Globus pallidus (tissue), 1 donor: ENCODE results near the gene CELF5.
"Not testable (repeated sequence)": the region's sequence is repeated elsewhere in the genome, so short reads cannot be mapped to it uniquely, and the experiment has no call there.

Experiments used
- DNase-seq: peaks from one replicate; pipeline ENCODE4 v3.0.0-alpha.2; 2015; ENCODE audit warnings: low spot score

The CELF5 gene

DNA sequence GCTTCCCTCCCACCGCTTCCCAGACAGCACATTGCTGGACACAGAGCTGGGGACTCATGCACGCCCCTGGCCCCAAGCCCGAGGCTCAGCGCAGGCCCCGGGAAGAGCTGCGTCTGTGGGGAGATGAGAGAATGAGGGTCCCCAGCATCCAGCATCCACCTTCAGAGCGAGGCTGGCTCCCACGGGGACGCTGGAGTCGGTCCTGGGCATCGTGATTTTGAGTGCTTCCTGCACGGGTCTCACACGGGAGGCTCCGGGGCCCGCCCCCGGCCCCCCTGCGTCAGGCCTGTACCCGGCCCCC lies 34.0 kb upstream of the CELF5 start:
- DNase-seq, result no peak

DNA sequence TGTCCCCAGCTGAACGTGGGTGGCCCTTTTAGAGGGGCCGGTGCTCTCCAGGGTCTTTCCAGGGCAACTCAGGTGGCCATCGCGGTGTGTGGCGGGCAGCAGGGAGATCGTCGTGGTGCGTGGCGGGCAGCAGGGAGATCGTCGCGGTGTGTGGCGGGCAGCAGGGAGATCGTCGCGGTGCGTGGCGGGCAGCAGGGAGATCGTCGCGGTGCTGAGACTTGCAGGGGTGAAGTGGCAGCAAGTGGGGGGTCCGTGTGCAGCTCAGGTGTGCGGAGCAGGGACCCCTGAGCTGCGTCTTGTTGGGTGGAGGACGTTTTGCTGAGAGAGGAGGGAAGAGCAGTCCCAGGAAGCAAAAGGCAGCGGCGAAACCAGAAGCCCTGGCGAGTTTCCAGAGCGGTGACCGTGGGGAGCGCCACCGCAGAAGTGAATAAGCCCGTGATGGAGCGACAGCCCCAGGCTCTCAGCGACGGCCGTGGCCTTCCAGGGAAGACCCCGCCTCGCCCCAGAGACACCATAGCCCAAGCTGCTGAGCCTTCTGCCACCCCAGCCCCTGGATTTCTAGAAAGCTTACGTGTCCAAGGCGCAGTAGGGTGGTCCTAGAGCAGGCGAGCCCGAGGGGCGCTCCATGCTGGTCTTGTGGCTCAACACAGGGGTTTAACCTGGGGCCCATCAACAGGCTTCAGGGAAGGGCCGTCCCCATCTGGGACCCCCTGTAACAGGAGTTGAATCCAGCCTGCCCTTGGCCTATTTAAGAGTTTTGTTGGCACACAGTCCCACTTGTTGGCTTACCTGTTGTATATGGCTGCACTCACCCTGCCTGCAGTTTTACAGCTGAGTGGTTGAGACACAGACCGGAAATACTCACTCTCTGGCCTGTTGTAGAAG lies 33.3 kb upstream of the CELF5 start:
- DNase-seq, result no peak

DNA sequence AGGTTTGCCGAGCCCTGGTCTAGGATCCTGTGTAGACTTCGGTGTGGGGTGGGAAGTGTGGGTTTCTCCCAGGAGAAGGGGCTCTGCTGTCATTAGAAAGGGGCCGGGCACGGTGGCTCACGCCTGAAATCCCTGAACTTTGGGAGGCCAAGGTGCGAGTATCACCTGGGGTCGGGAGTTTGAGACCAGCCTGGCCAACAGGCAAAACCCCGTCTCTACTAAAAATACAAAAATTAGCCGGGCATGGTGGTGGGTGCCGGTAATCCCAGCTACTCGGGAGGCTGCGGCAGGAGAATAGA lies 32.7 kb upstream of the CELF5 start:
- DNase-seq, result not testable (repeated sequence)

DNA sequence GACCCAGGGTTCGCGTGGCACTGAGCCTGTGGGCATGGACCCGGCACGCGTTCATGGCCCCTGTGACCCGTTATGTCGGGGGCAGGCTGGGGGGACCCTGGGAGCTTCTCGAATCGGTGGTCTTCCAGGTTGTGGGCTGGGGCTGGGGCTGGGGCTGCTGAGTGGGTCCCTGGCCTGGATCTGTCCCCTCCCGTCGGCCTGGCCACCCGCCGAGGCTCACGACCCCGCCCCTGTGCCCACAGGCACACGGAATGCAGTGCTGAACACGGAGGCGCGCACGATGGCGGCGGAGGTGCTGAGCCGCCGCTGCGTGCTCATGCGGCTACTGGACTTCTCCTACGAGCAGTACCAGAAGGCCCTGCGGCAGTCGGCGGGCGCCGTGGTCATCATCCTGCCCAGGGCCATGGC lies 32.2 kb upstream of the CELF5 start:
- DNase-seq, result no peak

DNA sequence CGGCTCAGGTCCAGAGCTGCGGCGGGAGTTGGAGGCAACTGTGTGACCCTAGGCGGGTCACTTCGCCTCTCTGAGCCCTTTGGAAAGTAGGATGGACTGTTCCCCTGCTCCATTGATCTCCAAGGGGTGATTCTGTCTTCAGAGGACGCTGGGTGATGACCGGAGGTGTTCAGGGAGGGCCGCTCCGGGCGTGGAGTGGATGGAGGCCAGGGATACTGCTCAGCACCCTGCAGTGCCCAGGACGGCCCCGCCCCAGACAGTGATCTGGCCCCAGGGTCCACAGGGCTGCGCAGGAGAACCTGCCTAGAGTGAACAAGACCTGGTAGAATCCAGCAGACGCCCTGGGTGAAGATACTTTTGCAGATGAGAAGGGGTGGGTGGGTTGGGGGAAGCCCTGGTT lies 31.8 kb upstream of the CELF5 start:
- no peak for DNase-seq

DNA sequence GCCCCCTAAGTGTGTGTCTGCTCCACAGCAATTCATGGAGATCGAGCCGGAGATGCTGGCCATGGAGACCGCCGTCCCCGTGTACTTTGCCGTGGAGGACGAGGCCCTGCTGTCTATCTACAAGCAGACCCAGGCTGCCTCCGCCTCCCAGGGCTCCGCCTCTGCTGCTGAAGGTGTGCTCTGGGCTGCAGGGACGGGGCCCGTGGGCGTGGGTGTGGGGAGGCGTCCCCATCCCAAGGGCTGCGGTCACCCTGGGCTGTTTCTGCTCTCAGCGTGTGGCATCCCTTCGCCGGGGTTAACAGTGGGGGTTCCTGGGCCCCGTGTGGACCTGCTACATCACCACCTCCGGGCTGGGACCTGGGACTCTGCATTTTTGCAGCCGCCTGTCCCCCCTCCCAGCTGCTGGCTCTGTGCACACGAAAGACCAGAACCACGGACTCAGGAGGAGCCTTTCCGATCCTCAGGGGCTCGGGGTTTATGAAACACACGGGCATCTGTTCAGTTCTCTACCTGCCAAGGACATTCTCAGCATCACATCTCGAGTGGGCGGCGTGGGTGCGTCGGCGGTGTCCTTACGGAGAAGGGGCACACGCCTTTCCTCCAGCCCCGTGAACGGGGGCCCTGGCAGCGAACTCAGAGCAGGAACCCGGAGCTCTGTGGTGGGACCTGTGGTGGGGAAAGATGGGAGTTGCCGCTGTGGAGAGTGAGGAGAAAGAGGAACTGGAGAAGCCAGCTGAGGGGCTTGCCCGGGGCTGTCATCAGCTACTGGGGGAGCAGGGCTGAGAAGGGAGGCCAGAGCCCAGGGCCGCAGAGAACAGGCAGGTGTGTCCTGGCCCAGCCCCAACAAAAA lies 31.0 kb upstream of the CELF5 start:
- no peak for DNase-seq

DNA sequence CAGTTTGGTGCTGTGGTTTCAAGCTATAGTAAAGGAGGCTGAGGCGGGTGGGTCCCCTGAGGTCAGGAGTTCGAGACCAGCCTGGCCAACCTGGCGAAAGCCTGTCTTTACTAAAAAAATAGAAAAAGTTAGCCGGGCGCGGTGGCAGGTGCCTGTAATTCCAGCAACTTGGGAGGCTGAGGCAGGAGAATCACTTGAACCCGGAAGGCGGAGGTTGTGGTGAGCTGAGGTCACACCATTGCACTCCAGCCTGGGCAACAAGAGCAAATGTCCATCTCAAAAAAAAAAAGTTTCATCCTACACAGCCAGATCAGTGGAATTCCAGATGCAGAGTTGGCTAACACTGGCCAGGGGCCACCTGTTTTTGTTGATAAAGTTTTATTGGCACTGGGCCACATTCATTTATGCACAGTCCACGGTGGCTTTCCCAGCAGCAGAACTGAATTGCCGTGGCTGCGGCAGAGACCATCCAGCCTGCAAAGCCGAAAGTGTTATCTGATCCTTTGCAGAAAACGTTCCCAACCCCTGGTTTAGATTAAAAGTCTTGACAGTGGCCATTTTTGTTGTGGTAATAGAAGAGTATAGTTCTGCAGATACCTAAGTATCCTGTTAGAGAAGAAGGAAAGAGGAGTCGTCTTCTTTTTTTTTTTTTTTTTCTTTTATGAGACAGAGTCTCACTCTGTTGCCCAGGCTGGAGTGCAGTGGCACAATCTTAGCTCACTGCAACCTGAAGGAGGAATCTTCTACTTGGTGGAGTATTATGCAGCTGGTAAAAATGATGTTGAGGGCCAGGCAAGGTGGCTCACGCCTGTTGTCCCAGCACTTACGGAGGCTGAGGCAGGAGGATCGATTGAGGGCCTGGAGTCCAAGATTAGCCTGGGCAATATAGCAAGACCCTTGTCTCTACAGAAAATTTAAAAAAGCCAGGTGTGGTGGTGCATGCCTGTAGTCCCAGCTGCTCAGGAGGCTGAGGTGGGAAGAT lies 30.1 kb upstream of the CELF5 start:
- no peak for DNase-seq

DNA sequence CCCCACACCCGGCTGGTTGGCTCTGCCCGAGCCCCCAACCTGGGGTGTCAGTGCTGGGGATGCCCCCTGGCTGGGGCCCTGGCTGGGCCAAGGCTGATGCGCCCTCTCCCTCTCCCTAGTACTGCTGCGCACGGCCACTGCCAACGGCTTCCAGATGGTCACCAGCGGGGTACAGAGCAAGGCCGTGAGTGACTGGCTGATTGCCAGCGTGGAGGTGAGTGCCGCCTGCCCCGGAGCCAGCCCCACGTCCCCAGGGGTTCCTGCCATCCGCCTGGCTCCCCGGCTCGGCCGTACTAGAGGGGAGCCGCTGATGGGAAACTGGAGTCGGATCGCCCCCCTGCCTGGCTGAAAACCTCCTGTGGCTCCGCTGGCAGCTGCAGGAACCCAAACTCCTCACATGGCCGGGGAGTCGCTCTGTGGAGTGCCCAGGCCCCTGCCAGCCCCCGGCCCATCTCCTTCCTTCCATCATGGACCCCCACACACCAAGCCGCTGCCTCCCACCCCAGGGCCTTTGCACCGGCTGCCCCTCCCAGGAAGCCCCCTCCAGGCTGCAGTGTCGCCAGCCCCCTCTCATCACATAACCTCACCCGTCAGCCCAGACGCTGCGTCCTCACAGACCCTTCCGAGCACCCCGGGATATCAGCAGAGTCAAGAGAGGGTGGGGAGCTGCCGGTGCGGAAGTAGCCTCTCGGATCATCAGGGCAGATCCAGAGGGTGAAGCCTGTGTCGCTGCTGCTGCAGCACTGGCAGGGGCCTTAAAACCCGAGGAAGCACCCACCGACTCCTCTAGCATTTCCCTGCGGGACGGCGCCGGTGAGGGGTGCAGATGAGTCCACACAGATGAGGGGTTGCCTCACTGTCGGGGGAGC lies 28.2 kb upstream of the CELF5 start:
- DNase-seq, result no peak

DNA sequence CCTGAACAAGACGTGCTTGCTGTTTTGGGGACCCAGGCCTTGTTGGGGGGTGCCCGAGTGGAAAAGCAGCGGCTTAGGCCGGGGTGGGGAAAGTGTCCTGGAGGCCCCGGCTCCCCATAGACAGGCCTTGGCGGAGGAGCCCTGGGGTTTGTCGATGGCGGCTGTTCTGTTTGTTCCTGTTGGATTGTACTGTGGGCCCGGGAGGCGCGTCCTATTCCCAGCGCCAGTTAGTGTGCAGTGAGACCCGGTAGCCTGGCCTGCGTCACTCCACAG lies 27.6 kb upstream of the CELF5 start:
- DNase-seq, result no peak

DNA sequence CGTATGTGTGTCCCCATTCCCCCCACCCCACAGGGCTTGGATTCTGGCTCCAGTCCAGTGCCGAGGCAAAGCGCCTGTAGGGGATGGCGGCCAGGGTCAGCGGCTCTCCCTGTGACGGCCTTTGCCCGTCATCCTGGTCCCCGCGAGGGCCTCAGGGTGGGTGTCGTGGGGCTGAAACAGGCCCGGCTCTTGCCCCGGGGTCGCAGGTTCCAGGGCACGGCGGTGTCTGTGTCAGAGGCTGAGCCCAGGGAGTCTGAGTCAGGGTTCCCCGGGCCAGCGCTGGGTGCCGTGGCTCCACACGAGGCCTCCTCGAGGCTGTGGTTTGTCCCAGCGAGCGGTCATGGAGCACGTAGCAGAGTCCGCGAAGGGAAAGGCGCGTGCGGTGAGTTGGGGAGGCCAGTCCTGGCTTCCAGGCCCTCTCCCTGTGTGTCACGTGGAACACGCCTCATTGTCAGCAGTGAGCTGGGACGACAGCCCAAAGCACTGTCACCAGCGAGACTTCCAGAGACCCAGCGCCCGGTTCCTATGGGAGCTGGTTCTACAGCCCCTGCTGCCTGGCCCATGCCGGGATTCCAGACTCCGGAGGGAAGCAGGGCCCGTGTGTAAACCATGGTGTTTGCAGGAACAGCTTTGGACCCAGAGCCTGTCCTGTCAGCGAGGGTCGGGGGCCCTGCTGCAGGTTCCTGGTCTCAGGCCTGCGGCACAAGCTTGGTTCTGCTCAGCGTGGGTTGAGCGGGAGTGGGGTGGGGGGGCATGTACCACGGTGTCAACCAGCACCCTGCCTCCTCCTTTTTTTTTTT lies 25.4 kb upstream of the CELF5 start:
- DNase-seq, result no peak

DNA sequence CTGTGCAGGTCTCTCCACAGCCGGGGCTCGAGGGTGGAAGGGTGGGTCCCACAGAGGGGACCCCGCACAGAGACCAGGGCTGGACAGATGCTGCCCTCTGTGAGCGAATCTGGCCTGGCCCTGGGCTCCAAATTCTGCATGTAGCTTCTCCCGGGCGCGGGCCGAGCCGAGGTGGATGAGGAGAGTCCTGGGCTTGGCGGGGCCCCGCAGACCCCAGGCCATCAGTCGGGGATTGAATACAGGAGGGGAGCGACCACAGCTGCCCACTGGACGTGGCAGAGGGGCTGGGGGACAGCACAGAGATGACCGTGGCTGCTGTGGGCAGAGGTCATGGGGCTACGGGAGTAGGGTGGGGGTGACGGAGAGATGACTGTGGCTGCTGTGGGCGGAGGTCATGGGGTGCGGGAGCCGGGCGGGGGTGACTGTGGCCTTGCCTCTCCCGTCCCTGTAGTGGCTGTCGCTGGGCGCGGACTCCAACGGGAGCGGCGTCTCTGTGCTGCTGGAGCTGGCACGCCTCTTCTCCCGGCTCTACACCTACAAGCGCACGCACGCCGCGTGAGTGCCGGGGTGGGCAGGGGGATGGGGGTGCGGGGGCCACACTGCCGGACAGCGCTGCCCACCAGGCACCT lies 23.3 kb upstream of the CELF5 start:
- no peak for DNase-seq

DNA sequence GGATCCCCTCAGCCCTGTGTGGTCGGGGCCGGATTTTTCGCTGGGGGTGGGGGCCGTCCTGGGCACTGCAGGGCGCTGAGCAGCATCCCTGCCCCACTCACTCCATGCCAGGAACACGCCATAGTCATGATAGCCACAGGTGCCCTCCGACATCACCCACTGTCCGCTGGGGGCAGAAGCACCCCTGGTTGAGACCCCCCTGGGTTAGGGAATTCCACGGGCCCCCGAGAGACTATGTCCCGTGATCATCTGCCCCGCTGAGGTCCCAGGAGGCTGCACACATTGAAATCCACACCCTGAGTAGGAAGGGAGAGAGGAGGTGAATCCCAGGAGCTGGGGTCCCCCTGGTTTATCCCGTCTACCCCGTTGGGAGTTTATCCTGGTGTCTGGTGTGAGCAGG lies 22.6 kb upstream of the CELF5 start:
- no peak for DNase-seq

DNA sequence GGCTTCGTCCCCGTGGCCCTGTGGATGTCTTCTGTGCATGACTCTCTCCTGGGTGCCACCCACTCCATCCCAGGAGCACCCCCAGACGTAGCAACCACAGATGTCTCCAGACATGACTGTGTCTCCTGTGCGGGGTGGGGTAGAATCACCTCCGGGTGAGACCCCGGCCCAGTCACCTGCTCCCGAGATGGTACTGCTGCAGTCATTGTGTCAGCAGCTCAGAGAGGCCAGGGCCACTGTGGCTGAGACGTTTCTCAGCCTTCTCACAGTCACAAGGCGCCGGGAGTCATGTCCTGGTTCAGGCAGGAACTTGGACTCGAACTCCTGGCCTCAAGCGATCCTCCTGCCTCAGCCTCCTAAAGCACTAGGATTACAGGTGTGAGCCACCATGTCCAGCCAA lies 22.1 kb upstream of the CELF5 start:
- DNase-seq, result no peak

DNA sequence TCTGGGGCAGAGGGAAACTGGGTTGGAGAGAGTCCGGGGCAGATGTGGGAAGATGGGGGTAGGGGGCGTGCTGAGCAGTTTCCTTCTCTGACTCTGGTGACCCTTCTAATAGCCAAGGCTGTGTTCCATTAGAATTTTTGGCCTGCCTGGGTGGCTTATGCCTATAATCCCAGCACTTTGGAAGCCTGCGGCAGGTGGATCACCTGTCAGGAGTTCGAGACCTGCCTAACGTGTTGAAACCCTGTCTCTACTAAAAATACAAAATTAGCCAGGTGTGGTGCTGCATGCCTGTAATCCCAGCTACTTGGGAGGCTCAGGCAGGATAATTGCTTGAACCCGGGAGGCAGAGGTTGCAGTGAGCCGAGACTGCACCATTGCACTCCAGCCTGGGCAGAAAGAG lies 21.6 kb upstream of the CELF5 start:
- not testable (repeated sequence) for DNase-seq

DNA sequence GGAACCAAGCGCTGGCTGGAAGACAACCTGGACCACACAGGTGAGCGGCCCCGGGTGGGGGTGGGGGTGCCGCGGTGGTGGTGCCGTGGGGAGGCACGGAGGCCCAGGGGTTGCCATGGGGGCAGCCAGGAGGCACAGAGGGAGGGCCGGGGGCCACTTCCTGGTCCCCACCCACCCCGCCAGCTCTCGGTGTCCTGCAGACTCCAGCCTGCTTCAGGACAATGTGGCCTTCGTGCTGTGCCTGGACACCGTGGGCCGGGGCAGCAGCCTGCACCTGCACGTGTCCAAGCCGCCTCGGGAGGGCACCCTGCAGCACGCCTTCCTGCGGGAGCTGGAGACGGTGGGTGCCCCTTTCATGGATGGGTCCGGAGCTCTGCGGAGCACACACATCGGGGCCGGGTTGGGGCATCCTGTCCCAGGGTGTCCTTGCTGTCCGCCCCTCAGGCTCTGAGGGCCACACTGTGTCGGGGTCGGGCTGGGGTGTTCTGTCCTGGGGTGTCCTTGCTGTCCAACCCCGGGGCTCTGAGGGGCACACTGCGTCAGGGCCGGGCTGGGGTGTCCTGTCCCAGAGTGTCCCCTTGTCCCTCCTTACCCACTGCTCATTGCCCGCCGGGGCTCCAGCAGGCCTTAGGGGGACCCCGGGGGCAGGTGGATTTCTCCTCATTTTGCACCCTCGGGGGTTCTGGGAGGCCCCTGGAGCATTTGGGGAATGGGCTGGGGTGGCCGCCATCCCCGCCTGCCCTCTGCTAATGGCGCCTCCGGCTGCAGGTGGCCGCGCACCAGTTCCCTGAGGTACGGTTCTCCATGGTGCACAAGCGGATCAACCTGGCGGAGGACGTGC lies 20.4 kb upstream of the CELF5 start:
- no peak for DNase-seq

DNA sequence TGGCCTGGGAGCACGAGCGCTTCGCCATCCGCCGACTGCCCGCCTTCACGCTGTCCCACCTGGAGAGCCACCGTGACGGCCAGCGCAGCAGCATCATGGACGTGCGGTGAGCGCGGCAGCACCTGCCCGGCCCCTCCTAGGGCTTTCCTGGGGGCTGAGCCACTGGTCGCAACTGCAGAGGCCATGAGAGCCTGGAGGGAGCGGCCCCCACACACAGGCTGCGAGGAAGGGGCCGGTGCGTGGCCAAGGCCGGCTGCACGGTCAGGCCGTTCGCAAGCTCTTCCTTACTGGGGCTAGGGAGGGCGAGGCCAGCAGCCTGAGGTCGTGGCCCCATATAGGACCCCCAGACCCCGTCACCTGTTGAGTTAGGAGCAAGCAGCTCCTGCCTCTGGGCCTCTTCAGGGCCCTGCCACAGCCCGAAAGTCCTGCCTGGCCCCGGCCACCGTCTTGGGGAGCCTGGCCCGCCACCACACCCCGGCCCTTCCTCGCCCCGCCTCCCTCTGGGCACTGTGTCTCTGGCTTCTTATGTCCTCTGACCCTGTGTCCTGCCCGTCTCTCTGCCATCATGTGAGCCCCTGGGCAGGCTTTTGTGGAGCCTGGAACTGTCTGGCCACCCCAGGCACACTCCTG lies 19.7 kb upstream of the CELF5 start:
- DNase-seq, result no peak

DNA sequence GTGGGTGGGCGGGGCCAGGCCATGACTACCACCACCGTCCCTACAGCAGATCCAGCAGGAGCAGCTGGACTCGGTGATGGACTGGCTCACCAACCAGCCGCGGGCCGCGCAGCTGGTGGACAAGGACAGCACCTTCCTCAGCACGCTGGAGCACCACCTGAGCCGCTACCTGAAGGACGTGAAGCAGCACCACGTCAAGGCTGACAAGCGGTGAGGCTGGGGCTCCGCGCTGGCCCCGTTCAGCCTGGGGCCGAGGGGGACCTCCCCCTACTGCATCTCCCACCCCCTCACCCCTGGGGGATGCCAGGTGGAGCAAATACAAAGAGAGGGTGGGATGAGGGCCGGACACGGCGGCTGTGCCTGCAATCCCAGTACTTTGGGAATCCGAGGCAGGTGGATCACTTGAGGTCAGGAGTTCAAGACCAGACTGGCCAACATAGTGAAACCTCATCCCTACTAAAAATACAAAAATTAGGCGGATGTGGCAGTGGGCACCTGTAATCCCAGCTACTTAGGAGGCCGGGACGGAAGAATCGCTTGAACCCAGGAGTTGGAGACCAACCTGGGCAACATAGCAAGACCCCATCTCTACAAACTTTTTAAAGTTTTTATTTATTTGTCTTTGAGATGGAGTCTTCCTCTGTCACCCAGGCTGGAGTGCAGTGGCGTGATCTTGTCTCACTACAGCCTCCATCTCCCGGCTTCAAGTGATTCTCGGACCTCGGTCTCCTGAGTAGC lies 18.1 kb upstream of the CELF5 start:
- no peak for DNase-seq
